ENCODE measurements around the gene C2CD2L. TPM values are rescaled to one million over a fixed set of nuclear protein-coding genes. Genes with fewer than 3 reads are reported as not detected.
A peak's percentile ranks its signal among the peaks of the same experiment; 100 is the strongest.

The C2CD2L gene
- total and polyA plus RNA-seq, 2 of the 13 experiments (the other 11 are each of a cell fraction or from before 2014, with no cell fraction given), result 3.7 to 5.5 TPM

DNA sequence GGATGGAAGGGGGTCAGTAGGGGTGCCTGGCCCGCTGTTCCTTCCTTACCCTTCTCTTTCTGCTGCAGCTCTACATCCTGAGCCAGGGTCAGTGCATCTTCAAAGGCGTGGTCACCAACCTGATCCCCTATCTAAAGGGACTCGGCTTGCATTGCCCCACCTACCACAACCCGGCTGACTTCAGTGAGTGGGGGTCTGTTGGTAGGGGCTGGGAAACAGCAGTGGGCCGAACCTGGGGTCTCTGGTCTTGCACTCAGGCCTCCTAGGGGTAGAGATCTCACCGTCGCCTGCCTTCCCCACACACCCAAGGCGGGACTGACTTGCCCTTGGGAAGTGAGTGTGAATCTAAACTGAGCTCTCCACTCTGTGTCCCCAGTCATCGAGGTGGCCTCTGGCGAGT, 49.4 kb downstream of the C2CD2L start:
- no TSS peak for BruUV-seq (replicated peaks)
- TF ChIP-seq NAIF1 (CRISPR knock-in tag; IDR thresholded peaks at IDR 0.05; ENCODE audit: borderline replicate concordance) (no peak), ZNF232 (CRISPR knock-in tag; IDR thresholded peaks at IDR 0.05; ENCODE audit: borderline replicate concordance) (no peak), IRF2 (CRISPR knock-in tag; IDR thresholded peaks at IDR 0.05) (no peak), ZFP36 (IDR thresholded peaks at IDR 0.05; ENCODE audit: borderline replicate concordance, low read depth, low read length, partially characterized antibody) (no peak), ONECUT2 (CRISPR knock-in tag; IDR thresholded peaks at IDR 0.05) (no peak), ZNF225 (CRISPR knock-in tag; IDR thresholded peaks at IDR 0.05) (no peak), ZNF564 (CRISPR knock-in tag; IDR thresholded peaks at IDR 0.05) (no peak)
- TF ChIP-seq, protein P1, sequence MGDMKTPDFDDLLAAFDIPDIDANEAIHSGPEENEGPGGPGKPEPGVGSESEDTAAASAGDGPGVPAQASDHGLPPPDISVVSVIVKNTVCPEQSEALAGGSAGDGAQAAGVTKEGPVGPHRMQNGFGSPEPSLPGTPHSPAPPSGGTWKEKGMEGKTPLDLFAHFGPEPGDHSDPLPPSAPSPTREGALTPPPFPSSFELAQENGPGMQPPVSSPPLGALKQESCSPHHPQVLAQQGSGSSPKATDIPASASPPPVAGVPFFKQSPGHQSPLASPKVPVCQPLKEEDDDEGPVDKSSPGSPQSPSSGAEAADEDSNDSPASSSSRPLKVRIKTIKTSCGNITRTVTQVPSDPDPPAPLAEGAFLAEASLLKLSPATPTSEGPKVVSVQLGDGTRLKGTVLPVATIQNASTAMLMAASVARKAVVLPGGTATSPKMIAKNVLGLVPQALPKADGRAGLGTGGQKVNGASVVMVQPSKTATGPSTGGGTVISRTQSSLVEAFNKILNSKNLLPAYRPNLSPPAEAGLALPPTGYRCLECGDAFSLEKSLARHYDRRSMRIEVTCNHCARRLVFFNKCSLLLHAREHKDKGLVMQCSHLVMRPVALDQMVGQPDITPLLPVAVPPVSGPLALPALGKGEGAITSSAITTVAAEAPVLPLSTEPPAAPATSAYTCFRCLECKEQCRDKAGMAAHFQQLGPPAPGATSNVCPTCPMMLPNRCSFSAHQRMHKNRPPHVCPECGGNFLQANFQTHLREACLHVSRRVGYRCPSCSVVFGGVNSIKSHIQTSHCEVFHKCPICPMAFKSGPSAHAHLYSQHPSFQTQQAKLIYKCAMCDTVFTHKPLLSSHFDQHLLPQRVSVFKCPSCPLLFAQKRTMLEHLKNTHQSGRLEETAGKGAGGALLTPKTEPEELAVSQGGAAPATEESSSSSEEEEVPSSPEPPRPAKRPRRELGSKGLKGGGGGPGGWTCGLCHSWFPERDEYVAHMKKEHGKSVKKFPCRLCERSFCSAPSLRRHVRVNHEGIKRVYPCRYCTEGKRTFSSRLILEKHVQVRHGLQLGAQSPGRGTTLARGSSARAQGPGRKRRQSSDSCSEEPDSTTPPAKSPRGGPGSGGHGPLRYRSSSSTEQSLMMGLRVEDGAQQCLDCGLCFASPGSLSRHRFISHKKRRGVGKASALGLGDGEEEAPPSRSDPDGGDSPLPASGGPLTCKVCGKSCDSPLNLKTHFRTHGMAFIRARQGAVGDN (CRISPR knock-in tag; IDR thresholded peaks at IDR 0.05), result peak; percentile 14; the same call in 1 of the 2 replicates
- intact Hi-C loops (cut with micrococcal nuclease; ENCODE audit: unreplicated experiment), result loop anchor here (2.0 kb wide), 1 partner anchor 54 kb away; no protein-coding TSS in a partner anchor

More for the DNA sequence above, 49.4 kb downstream of the C2CD2L start:
- Histone ChIP-seq H3K36me3 (replicated peaks in 1 of 2; ENCODE audit: control insufficient read depth in 1 of 2, insufficient read depth in 2 of 2, low read length in 2 of 2) (no peaks in the 10 kb centered on the region), H3K27ac (ENCODE audit: extremely low read length, insufficient read depth, low read length) (no peak overlapping the region), H3K79me2 (ENCODE audit: insufficient read depth, low read length) (no peaks in the 10 kb centered on the region), H3K4me2 (ENCODE audit: low read depth, low read length) (no peak overlapping the region), H3K9me3 (ENCODE audit: low read length) (no peaks in the 10 kb centered on the region), H2AFZ (ENCODE audit: low read length) (no peak overlapping the region), H3K4me1 (ENCODE audit: insufficient read depth, low read length) (0 out of 2 replicates have a peak, but pooled peaks cover 4% of the 10 kb centered on the region), H3K4me3 (replicated peaks in 1 of 3; ENCODE audit: insufficient read depth in 1 of 3, low read depth in 2 of 3, low read length in 3 of 3) (no peak overlapping the region), H3K9ac (ENCODE audit: insufficient read depth, low read depth, low read length) (no peak overlapping the region), H4K20me1 (ENCODE audit: insufficient read depth, low read length) (no peaks in the 10 kb centered on the region), H3K27me3 (ENCODE audit: control insufficient read depth in 1 of 2, insufficient read depth in 2 of 2, low read length in 2 of 2) (peaks cover 17 to 70% of the 10 kb centered on the region in 2 experiments)
- no peak for FAIRE-seq
- no peak for DNase-seq (ENCODE audit: low spot score)
- no peak for ATAC-seq
- POLR2A ChIA-PET, result interaction anchor here (1.6 to 2.0 kb wide), 2 partner anchors 35 to 61 kb away, joined by 5 to 6 read pairs; partner anchors contain the start of gene HINFP
- CTCF ChIA-PET (ENCODE audit: low intra/inter-chr PET ratio, low total read pairs), result interaction anchor here (1.1 to 1.8 kb wide), 2 partner anchors 12 to 61 kb away, joined by 3 read pairs; a partner anchor contains a TSS
- WGBS (ENCODE audit: low lambda C conversion rate), result 32% methylated on average over 10 of the region's 10 CpGs
- in situ Hi-C loops (cut with HindIII; ENCODE audit: extremely low pct_ligation_motif_present, low pct_unique_long_range_greater_than_20kb), result no loop called here

All from HepG2 (cell line).